SK-N-MC (cell line): ENCODE results near the gene TP53RK.

Experiments
- DNase-seq: peaks from one replicate; pipeline ENCODE4 v3.0.0-alpha.2; 2011; ENCODE audit warnings: low read depth, low spot score
- H3K27ac ChIP-seq: fragments of 200-600 bp; sonication (generic); 2 replicates; pipeline ENCODE4 v1.5.1; 2016; ENCODE audit warnings: mixed run types
- H3K36me3 ChIP-seq: fragments of 200-600 bp; sonication (generic); 2 replicates; pipeline ENCODE4 v1.6.1; 2017; ENCODE audit warnings: antibody characterized with exemption, low read length, mixed read lengths; ENCODE audit not compliant: insufficient read depth
- H3K4me3 ChIP-seq: fragments of 200-600 bp; sonication (generic); 2 replicates; pipeline ENCODE4 v1.5.1; 2016
- H3K9ac ChIP-seq: fragments of 200-600 bp; sonication (generic); 2 replicates; pipeline ENCODE4 v1.8.0; 2017; ENCODE audit warnings: mixed run types, mixed read lengths; ENCODE audit not compliant: insufficient read length
- H3K9me3 ChIP-seq: fragments of 200-600 bp; sonication (generic); 2 replicates; pipeline ENCODE4 v1.6.1; 2017; ENCODE audit warnings: low read depth, mild to moderate bottlenecking, antibody characterized with exemption, low read length, moderate library complexity, mixed read lengths
- EZH2 ChIP-seq: fragments of 200-600 bp; sonication (generic); IDR thresholded peaks from one replicate; pipeline ENCODE4 v1.6.1; 2017; ENCODE audit warnings: antibody characterized with exemption
- FOXP2 ChIP-seq: optimal IDR thresholded peaks from 2 replicates; pipeline ENCODE3; 2011; ENCODE audit warnings: mild to moderate bottlenecking, moderate library complexity; ENCODE audit not compliant: insufficient read depth; ENCODE audit errors: extremely low read length, control extremely low read depth
- POLR2AphosphoS5 ChIP-seq: IDR thresholded peaks from 2 replicates; pipeline ENCODE4 v1.6.1; 2012; ENCODE audit warnings: mild to moderate bottlenecking, low read depth, low read length, borderline replicate concordance

TP53RK gene

GRCh38 chr20:46642265-46642968 is 46.8 kb downstream of the TP53RK start:
- H3K9ac ChIP-seq, result no peak overlapping the region
- no peaks in the 10 kb centered on the region for H3K9me3 ChIP-seq
- no peak overlapping the region for H3K27ac ChIP-seq
- no peak for TF ChIP-seq EZH2
- no peak for TF ChIP-seq POLR2AphosphoS5
- TF ChIP-seq FOXP2, result no peak
- no peak for DNase-seq
- H3K36me3 ChIP-seq, result no peaks in the 10 kb centered on the region
- H3K4me3 ChIP-seq, result no peak overlapping the region

- DNase-seq, result no peak
- TF ChIP-seq FOXP2 (no peak), POLR2AphosphoS5 (no peak), EZH2 (no peak)
- no peaks in the 10 kb centered on the region for H3K9me3 ChIP-seq
These were observed 47.8 kb downstream of the TP53RK start for GRCh38 chr20:46641424-46641823.

GRCh38 chr20:46640536-46641311 is 48.5 kb downstream of the TP53RK start:
- no peaks in the 10 kb centered on the region for H3K9me3 ChIP-seq
- TF ChIP-seq FOXP2 (no peak), POLR2AphosphoS5 (no peak), EZH2 (no peak)
- no peaks in the 10 kb centered on the region for H3K36me3 ChIP-seq
- H3K27ac ChIP-seq, result no peak overlapping the region
- DNase-seq, result no peak
- H3K9ac ChIP-seq, result no peak overlapping the region
- no peak overlapping the region for H3K4me3 ChIP-seq

More at GRCh38 chr20:46641424-46641823, 47.8 kb downstream of the TP53RK start:
- no peak overlapping the region for H3K4me3 ChIP-seq
- H3K9ac ChIP-seq, result no peak overlapping the region
- H3K36me3 ChIP-seq, result no peaks in the 10 kb centered on the region
- no peak overlapping the region for H3K27ac ChIP-seq

- no peak overlapping the region for H3K27ac ChIP-seq
- DNase-seq, result no peak
- H3K4me3 ChIP-seq, result no peak overlapping the region
- no peaks in the 10 kb centered on the region for H3K36me3 ChIP-seq
- H3K9me3 ChIP-seq, result no peaks in the 10 kb centered on the region
- no peak overlapping the region for H3K9ac ChIP-seq
- no peak for TF ChIP-seq EZH2
- no peak for TF ChIP-seq FOXP2
- no peak for TF ChIP-seq POLR2AphosphoS5
These were observed 49.2 kb downstream of the TP53RK start for GRCh38 chr20:46640044-46640443.

- Histone ChIP-seq H3K36me3 (no peaks in the 10 kb centered on the region), H3K9ac (no peak overlapping the region), H3K27ac (no peak overlapping the region), H3K4me3 (no peak overlapping the region), H3K9me3 (no peaks in the 10 kb centered on the region)
- DNase-seq, result no peak
- no peak for TF ChIP-seq POLR2AphosphoS5
- TF ChIP-seq EZH2, result no peak
- no peak for TF ChIP-seq FOXP2
These were observed 49.7 kb downstream of the TP53RK start for GRCh38 chr20:46639587-46639986.

- Histone ChIP-seq H3K4me3 (no peak overlapping the region), H3K9me3 (no peaks in the 10 kb centered on the region), H3K36me3 (no peaks in the 10 kb centered on the region), H3K9ac (no peak overlapping the region), H3K27ac (no peak overlapping the region)
- DNase-seq, result no peak
- TF ChIP-seq FOXP2, result no peak
- no peak for TF ChIP-seq EZH2
- TF ChIP-seq POLR2AphosphoS5, result no peak
These were observed 50.4 kb downstream of the TP53RK start for GRCh38 chr20:46638898-46639274.

- no peaks in the 10 kb centered on the region for H3K36me3 ChIP-seq
- no peak overlapping the region for H3K27ac ChIP-seq
- no peak overlapping the region for H3K9ac ChIP-seq
- DNase-seq, result no peak
- no peaks in the 10 kb centered on the region for H3K9me3 ChIP-seq
- H3K4me3 ChIP-seq, result no peak overlapping the region
- TF ChIP-seq FOXP2 (no peak), EZH2 (no peak)
These were observed 50.9 kb downstream of the TP53RK start for GRCh38 chr20:46638134-46638897.
